Adipose tissue (tissue), 3 donors: ENCODE data around the gene GSTK1. TPM values are rescaled to one million over a fixed set of nuclear protein-coding genes. Genes with fewer than 3 reads are reported as not detected.

Experiments
- H3K27ac ChIP-seq: one replicate; pipeline ENCODE4 v1.5.1; 2013; ENCODE audit warnings: low read depth, low read length
- WGBS, 3 donors: extraction: QIAGEN DNeasy Blood & Tissue Kit; methylation state at CpG; one replicate each; pipeline ENCODE4 v1.1.7; 2013; 5-methylcytosine and 5-hydroxymethylcytosine counted together
- polyA plus RNA-seq, 3 donors: library from polyadenylated mRNA; stranded (reverse); fragments of 200-250 nt; gene quantifications; one replicate each; pipeline ENCODE4 v1.2.3, GENCODE V29; 2013
- donor health status: healthy with polysubstance abuse.
- donor health status: Bipolar disorder and iron deficiency.
- donor health status: healthy.

GSTK1 gene
- polyA plus RNA-seq, 3 donors = 89.9 to 213 (median 147) TPM

- H3K27ac ChIP-seq = no peak overlapping the region
- 56 to 84% (median 57%) methylated on average over 4 of the region's 4 CpGs for WGBS, 3 donors
These were observed 53.3 kb downstream of the GSTK1 start for GRCh38 chr7:143316492-143316891.

- no peak overlapping the region for H3K27ac ChIP-seq
- WGBS, 3 donors = 28 to 61% (median 49%) methylated on average over 5 of the region's 5 CpGs
These were observed 55.4 kb downstream of the GSTK1 start for GRCh38 chr7:143318661-143319060.

Other genes with a start within 250 kb of the GSTK1 start
- gene OR9A2, start 236.3 kb upstream of the GSTK1 start, polyA plus RNA-seq = not detected
- not detected for gene OR6V1, start 211.1 kb upstream of the GSTK1 start, polyA plus RNA-seq
- not detected for gene PIP, start 131.4 kb upstream of the GSTK1 start, polyA plus RNA-seq
- gene TAS2R39, start 80.0 kb upstream of the GSTK1 start, polyA plus RNA-seq = not detected
- not detected for gene TAS2R40, start 41.4 kb upstream of the GSTK1 start, polyA plus RNA-seq
- 1 to 10 TPM in 2 of 3 donors, under 1 TPM in 1; 0.56 to 9.8 (median 1.7) TPM for gene TMEM139, start 21.5 kb downstream of the GSTK1 start, polyA plus RNA-seq
- gene CASP2, start 24.9 kb downstream of the GSTK1 start, polyA plus RNA-seq = 1 to 10 TPM; 4.2 to 6.1 (median 5.4) TPM
- under 1 TPM in 1 of 3 donors, not detected in 2; 0.07 TPM for gene CLCN1, start 52.7 kb downstream of the GSTK1 start, polyA plus RNA-seq
- 1 to 10 TPM in 1 of 3 donors, under 1 TPM in 2; 0.09 to 1.2 (median 0.37) TPM for gene FAM131B, start 99.3 kb downstream of the GSTK1 start, polyA plus RNA-seq
- gene ZYX, start 117.9 kb downstream of the GSTK1 start, polyA plus RNA-seq = 100 to 1,000 TPM in 2 of 3 donors, 10 to 100 TPM in 1; 40.6 to 234 (median 200) TPM
- 1 to 10 TPM in 1 of 3 donors, under 1 TPM in 1, not detected in 1; 0.89 to 4.9 TPM for gene EPHA1, start 145.4 kb downstream of the GSTK1 start, polyA plus RNA-seq
- gene TAS2R60, start 180.0 kb downstream of the GSTK1 start, polyA plus RNA-seq = not detected
- gene TAS2R41, start 214.4 kb downstream of the GSTK1 start, polyA plus RNA-seq = not detected